HEK293 (cell line): ENCODE results near the gene DAAM1.

Experiments used
- KLF17 ChIP-seq: fragments of 450-650 bp; formaldehyde crosslinking; IDR thresholded peaks from 2 replicates; pipeline ENCODE4 v1.5.1; 2016; ENCODE audit warnings: missing biosample characterization, missing genetic modification characterization
- PBX3 ChIP-seq: sonication (generic); formaldehyde crosslinking; IDR thresholded peaks from 2 replicates; pipeline ENCODE4 v1.8.1; 2022; ENCODE audit warnings: mild to moderate bottlenecking, moderate library complexity, missing genetic modification reagents
- PRDM1 ChIP-seq: fragments of 450-650 bp; formaldehyde crosslinking; IDR thresholded peaks from 2 replicates; pipeline ENCODE4; 2016; ENCODE audit warnings: missing biosample characterization, missing genetic modification characterization
- PRDM4 ChIP-seq: fragments of 450-650 bp; formaldehyde crosslinking; IDR thresholded peaks from 2 replicates; pipeline ENCODE4 v1.5.1; 2017; ENCODE audit warnings: missing biosample characterization, missing genetic modification characterization
- REST ChIP-seq: fragments of 450-650 bp; formaldehyde crosslinking; IDR thresholded peaks from 2 replicates; pipeline ENCODE4 v1.5.1; 2016; ENCODE audit warnings: missing biosample characterization, missing genetic modification characterization
- ZFHX2 ChIP-seq: fragments of 450-650 bp; formaldehyde crosslinking; conservative IDR thresholded peaks from 2 replicates; pipeline ENCODE4 v1.5.1; 2016; ENCODE audit warnings: missing biosample characterization, missing genetic modification characterization
- ZFP41 ChIP-seq: fragments of 450-650 bp; formaldehyde crosslinking; IDR thresholded peaks from 2 replicates; pipeline ENCODE4 v1.5.1; 2016; ENCODE audit warnings: missing biosample characterization, missing genetic modification characterization, borderline replicate concordance
- ZNF2 ChIP-seq: fragments of 450-650 bp; formaldehyde crosslinking; IDR thresholded peaks from 2 replicates; pipeline ENCODE4 v1.5.1; 2016; ENCODE audit warnings: missing biosample characterization, missing genetic modification characterization
- ZNF292 ChIP-seq: fragments of 450-650 bp; formaldehyde crosslinking; IDR thresholded peaks from 2 replicates; pipeline ENCODE4 v1.5.1; 2016; ENCODE audit warnings: low read depth, missing biosample characterization, missing genetic modification characterization, borderline replicate concordance
- ZNF335 ChIP-seq: fragments of 450-650 bp; formaldehyde crosslinking; conservative IDR thresholded peaks from 2 replicates; pipeline ENCODE4 v1.5.1; 2016; ENCODE audit warnings: missing biosample characterization, missing genetic modification characterization
- ZNF514 ChIP-seq: fragments of 450-650 bp; formaldehyde crosslinking; IDR thresholded peaks from 2 replicates; pipeline ENCODE4 v1.5.1; 2016; ENCODE audit warnings: missing biosample characterization, missing genetic modification characterization
- ZNF776 ChIP-seq: fragments of 450-650 bp; formaldehyde crosslinking; IDR thresholded peaks from 2 replicates; pipeline ENCODE4 v1.5.0; 2017; ENCODE audit warnings: missing biosample characterization, missing genetic modification characterization, borderline replicate concordance
- TF ChIP-seq, protein P1 (sequence below): fragments of 450-650 bp; formaldehyde crosslinking; IDR thresholded peaks from 2 replicates; pipeline ENCODE4 v1.5.1; 2016; ENCODE audit warnings: missing biosample characterization, missing genetic modification characterization
- TF ChIP-seq, protein P2 (sequence below): fragments of 450-650 bp; formaldehyde crosslinking; IDR thresholded peaks from 2 replicates; pipeline ENCODE4 v1.5.1; 2017; ENCODE audit warnings: missing biosample characterization, mild to moderate bottlenecking, missing genetic modification characterization, moderate library complexity

DNA sequence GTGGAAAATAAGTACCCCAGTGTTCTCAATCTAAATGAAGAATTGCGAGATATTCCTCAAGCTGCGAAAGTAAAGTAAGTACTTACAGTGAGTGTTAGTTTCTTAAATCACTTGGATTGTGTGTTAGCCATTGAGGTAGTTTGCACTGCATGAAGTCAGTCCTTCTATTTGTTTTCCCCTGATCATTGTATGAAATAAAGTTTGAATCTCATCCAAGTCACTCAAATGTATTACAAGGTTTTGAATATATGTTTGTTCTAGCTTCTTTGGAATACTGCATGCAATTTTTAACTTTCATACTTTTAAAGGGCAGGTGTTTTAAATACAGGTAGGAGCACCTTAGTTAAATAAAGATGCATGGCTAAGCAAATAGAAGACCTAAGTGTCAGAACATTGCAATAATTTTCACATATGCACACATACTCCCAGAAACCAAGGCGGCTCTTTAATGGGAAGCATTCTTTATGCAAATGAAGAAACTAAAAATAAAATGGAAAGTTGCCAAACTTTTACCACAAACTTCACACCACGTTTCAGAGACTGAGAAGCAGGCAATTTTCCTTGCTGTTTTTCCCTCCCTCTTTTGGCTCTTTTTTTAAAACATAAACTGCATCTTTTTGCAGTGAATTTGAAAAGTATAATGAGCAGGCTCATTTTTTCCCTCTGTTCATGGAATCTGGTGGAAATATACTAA is 171.1 kb downstream of the DAAM1 start:
- TF ChIP-seq REST (tag by site-specific recombination) (no peak), ZNF335 (no peak), ZFHX2 (tag by site-specific recombination) (no peak), ZNF514 (tag by site-specific recombination) (no peak), KLF17 (tag by site-specific recombination) (no peak), ZNF776 (no peak), PRDM4 (tag by site-specific recombination) (no peak), ZFP41 (tag by site-specific recombination) (no peak), ZNF292 (tag by site-specific recombination) (no peak), PRDM1 (tag by site-specific recombination) (no peak), PBX3 (CRISPR knock-in tag) (no peak), ZNF2 (tag by site-specific recombination) (no peak)
- TF ChIP-seq, protein P1, sequence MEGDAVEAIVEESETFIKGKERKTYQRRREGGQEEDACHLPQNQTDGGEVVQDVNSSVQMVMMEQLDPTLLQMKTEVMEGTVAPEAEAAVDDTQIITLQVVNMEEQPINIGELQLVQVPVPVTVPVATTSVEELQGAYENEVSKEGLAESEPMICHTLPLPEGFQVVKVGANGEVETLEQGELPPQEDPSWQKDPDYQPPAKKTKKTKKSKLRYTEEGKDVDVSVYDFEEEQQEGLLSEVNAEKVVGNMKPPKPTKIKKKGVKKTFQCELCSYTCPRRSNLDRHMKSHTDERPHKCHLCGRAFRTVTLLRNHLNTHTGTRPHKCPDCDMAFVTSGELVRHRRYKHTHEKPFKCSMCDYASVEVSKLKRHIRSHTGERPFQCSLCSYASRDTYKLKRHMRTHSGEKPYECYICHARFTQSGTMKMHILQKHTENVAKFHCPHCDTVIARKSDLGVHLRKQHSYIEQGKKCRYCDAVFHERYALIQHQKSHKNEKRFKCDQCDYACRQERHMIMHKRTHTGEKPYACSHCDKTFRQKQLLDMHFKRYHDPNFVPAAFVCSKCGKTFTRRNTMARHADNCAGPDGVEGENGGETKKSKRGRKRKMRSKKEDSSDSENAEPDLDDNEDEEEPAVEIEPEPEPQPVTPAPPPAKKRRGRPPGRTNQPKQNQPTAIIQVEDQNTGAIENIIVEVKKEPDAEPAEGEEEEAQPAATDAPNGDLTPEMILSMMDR (tag by site-specific recombination): no peak
- TF ChIP-seq, protein P2, sequence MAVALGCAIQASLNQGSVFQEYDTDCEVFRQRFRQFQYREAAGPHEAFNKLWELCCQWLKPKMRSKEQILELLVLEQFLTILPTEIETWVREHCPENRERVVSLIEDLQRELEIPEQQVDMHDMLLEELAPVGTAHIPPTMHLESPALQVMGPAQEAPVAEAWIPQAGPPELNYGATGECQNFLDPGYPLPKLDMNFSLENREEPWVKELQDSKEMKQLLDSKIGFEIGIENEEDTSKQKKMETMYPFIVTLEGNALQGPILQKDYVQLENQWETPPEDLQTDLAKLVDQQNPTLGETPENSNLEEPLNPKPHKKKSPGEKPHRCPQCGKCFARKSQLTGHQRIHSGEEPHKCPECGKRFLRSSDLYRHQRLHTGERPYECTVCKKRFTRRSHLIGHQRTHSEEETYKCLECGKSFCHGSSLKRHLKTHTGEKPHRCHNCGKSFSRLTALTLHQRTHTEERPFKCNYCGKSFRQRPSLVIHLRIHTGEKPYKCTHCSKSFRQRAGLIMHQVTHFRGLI: no peak
